Ishikawa (cell line): ENCODE data around the gene JCHAIN.

ENCODE experiments used
- CEBPB ChIP-seq: IDR thresholded peaks from 2 replicates; pipeline ENCODE4 v1.6.1; 2012
- CREB1 ChIP-seq: IDR thresholded peaks from 2 replicates; pipeline ENCODE4 v1.6.1; 2012; ENCODE audit warnings: low read depth
- EP300 ChIP-seq: IDR thresholded peaks from 2 replicates; pipeline ENCODE4 v1.6.1; 2012; ENCODE audit warnings: borderline replicate concordance
- FOXM1 ChIP-seq: IDR thresholded peaks from 2 replicates; pipeline ENCODE4 v1.6.1; 2012; ENCODE audit warnings: low read depth, borderline replicate concordance
- RAD21 ChIP-seq: IDR thresholded peaks from 2 replicates; pipeline ENCODE4 v1.6.1; 2012; ENCODE audit warnings: low read depth
- TAF1 ChIP-seq: IDR thresholded peaks from 2 replicates; pipeline ENCODE4 v1.6.1; 2012; ENCODE audit warnings: low read depth, mild to moderate bottlenecking
- TCF12 ChIP-seq: IDR thresholded peaks from 2 replicates; pipeline ENCODE4 v1.6.1; 2012; ENCODE audit warnings: low read depth
- TEAD4 ChIP-seq: IDR thresholded peaks from 2 replicates; pipeline ENCODE4 v1.6.1; 2012
- YY1 ChIP-seq: IDR thresholded peaks from 2 replicates; pipeline ENCODE4 v1.6.1; 2012; ENCODE audit warnings: low read depth
- ZBTB7A ChIP-seq: IDR thresholded peaks from 2 replicates; pipeline ENCODE4 v1.6.1; 2012; ENCODE audit warnings: low read depth
- TF ChIP-seq, protein P1 (sequence below): IDR thresholded peaks from 2 replicates; pipeline ENCODE4 v1.6.1; 2012; ENCODE audit warnings: low read depth, mild to moderate bottlenecking
- TF ChIP-seq, protein P2 (sequence below): IDR thresholded peaks from 2 replicates; pipeline ENCODE4 v1.6.1; 2012

DNA sequence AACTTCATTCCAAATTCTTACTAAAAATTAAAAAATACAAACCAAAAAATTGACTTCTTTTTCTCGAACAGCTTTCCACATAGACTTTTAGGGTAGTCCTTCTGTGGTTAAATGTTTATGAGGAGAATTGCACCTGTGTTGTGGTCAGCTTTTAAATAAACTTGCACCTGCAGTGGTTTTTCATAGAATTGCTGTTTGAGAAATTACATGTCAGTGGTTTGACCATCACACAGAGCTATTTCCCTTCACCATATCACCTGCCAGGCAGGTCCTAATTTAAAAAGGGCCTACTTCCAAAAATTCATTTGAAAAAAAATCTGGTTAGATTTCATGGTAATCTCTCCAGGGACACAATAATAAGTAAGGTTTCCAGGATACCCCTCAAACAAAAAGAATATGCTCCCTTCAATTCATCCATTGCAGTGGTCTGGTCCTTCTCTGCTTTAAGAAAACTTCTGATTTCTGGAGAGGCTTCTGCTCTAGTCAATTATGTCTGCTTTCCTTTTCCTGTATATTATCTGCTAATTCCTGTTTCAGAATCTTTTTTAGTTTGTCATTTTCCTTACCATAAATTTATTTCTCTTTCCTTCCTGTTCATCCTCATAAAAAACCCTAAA is 12.2 kb upstream of the JCHAIN start:
- TF ChIP-seq, protein P1, sequence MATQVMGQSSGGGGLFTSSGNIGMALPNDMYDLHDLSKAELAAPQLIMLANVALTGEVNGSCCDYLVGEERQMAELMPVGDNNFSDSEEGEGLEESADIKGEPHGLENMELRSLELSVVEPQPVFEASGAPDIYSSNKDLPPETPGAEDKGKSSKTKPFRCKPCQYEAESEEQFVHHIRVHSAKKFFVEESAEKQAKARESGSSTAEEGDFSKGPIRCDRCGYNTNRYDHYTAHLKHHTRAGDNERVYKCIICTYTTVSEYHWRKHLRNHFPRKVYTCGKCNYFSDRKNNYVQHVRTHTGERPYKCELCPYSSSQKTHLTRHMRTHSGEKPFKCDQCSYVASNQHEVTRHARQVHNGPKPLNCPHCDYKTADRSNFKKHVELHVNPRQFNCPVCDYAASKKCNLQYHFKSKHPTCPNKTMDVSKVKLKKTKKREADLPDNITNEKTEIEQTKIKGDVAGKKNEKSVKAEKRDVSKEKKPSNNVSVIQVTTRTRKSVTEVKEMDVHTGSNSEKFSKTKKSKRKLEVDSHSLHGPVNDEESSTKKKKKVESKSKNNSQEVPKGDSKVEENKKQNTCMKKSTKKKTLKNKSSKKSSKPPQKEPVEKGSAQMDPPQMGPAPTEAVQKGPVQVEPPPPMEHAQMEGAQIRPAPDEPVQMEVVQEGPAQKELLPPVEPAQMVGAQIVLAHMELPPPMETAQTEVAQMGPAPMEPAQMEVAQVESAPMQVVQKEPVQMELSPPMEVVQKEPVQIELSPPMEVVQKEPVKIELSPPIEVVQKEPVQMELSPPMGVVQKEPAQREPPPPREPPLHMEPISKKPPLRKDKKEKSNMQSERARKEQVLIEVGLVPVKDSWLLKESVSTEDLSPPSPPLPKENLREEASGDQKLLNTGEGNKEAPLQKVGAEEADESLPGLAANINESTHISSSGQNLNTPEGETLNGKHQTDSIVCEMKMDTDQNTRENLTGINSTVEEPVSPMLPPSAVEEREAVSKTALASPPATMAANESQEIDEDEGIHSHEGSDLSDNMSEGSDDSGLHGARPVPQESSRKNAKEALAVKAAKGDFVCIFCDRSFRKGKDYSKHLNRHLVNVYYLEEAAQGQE: no peak
- TF ChIP-seq EP300 (no peak), TEAD4 (no peak), TCF12 (no peak), RAD21 (no peak), CEBPB (no peak), CREB1 (no peak), TAF1 (no peak), ZBTB7A (no peak), YY1 (no peak), FOXM1 (no peak)
- TF ChIP-seq, protein P2, sequence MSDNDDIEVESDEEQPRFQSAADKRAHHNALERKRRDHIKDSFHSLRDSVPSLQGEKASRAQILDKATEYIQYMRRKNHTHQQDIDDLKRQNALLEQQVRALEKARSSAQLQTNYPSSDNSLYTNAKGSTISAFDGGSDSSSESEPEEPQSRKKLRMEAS: no peak
